ENCODE measurements around the gene AADACL3.

DNA sequence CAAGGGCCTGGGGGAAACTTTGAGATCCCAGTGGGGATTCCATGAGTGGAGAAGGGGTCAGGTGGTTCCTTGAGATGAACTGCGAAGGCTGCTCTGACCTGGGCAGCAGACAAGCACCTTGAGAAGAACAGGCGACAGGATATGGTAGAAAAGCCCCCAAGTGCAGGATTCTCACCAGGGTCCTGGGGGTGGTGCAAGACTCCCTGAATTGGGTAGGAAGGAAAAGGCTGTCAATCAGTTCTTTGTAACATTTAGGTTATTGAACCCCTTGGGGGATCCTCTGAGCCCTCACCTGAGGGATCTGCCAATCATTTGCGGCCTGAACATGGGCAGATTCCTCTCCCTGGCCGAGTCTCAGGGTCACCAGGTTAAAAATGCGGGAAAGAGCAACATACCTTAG lies 55.3 kb downstream of the AADACL3 start:
- TF ChIP-seq POLR2A (IDR thresholded peaks at IDR 0.05; ENCODE audit: low read depth) (no peak), CTCF (IDR thresholded peaks at IDR 0.05) (no peak), POLR2AphosphoS5 (IDR thresholded peaks at IDR 0.05) (no peak)
